Hepatic stellate cell (primary cell): ENCODE results near the gene CNOT2.
A peak's percentile ranks its signal among the peaks of the same experiment; 100 is the strongest.
"Not testable (repeated sequence)": the region's sequence is repeated elsewhere in the genome, so short reads cannot be mapped to it uniquely, and the experiment has no call there.

Experiments used
- DNase-seq: peaks from one replicate; pipeline ENCODE4 v3.0.0; 2011; ENCODE audit warnings: low spot score

CNOT2 gene

DNA sequence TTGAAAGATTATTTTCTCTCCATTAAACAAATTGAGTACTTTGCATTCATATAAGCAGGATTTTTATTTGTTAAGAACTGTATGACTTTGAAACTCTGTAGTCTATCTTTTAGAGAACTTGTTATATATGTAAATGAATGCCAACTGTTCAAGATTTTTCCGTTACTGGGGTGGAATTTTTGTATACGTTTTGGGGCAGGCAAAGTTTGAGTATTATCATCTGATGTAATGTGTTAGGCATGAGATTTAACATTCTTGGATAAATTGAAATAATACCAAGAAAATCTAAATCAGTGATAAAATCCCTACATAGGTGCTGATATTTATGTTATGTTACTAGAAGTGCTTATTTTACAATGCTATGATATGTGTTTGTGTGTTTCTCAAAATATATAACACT lies 8.4 kb downstream of the CNOT2 start:
- DNase-seq = no peak

DNA sequence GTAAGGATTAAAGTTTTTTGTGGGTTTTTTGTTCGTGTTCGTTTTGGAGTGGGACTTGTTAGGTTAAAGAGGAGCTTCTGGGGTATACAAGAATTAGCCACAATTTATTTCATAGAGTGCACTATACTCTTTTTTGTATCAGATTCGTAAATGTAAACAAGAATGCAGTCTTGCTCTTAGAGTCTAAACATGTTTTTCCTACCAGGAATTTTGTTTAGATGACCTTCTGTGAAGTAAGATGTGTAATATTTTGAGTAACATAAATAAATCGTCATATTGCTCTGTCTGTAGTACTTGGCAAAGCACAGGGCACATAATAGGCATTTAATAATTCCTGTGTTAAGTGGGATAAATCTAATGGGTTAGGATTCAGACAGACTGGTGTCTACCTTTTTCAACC lies 9.6 kb downstream of the CNOT2 start:
- DNase-seq = no peak

DNA sequence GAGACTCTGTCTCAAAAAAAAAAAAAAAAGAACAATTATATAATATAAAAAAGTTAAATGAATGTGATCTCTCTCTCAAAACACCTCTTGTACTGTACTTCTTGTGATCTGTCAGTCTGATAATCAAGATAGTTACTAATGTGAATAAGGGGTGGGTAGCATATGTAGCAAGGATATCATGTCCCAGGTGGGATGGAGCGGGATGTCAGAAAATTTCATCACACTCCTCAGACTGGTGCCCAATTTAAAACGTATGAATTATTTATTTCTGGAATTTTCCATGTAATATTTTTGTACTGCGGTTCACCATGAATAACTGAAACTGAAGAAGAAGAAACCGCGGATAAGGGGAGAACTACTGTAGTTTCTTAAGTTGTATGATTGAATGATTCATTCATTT lies 11.0 kb downstream of the CNOT2 start:
- DNase-seq = no peak

DNA sequence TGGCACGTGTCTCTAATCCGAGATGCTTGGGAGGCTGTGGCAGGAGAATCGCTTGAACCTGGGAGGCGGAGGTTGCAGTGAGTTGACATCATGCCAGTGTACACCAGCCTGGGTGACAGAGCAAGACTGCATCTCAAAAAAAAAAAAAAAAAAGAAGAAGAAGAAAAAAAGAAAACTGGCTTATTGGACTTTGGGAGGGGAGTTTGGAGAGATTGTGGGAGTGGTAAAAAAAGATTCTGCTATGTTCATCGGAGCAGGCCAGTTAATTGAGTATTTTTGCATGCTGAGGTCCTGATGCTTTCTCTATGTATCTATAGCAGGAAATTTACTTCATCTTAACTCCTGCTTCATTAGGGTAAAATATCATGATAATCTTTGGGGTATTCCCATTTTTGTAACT lies 11.6 kb downstream of the CNOT2 start:
- DNase-seq = no peak

DNA sequence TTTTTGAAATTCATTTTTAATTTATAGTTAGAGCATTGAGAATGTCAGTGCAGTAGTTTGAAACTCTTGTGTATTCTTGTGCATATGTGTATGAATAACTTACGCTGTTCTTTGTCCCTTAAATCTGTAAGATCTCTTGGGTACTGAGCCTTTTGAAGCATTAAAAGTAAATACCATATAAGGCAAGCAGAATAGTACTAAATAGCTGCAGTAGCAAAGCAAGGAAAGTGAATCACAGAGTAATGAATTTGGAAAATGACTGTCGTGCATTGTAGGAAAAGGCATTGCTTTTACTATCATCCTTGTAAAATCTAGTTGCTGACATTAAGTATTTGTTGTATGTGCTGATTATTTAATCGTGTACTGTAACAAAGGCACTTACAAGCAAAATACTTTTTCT lies 12.1 kb downstream of the CNOT2 start:
- peak; percentile 11 for DNase-seq

DNA sequence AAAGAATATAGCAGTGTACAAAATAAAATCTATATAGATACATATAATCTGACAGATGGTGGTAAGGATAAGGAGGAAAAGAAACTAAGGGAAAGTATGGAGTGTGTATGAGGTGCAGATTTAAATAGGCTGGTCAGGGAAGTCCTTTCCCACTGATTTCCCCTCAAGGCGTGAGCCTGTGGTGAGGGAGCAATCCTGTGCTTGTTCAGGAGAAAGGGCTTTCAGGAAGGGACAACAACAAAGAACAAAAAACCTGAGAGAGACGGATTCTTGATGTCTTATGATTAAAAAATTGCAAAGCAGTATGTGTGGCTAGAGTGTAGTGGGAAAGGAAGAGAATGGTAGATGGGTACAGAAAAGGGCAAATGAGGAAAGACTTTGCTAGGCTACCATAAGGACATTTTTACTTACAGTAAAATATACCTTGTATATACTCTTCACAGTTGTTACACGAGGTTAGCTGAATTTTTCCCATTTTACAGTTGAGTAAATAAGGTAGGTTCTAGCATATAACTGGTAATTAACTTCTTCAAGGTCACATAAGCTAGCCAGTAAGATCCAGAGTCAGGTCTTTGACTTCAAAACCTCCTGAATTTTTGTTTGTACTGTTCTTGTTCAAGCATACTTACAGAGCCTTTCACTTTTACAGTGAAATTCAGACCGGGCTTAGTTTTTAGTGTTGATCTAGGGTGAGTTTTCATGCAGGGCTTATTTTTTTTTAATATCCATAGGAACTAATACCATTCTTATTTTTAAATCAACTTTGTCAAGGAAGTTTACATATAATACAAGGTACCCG lies 15.6 kb downstream of the CNOT2 start:
- DNase-seq = no peak

DNA sequence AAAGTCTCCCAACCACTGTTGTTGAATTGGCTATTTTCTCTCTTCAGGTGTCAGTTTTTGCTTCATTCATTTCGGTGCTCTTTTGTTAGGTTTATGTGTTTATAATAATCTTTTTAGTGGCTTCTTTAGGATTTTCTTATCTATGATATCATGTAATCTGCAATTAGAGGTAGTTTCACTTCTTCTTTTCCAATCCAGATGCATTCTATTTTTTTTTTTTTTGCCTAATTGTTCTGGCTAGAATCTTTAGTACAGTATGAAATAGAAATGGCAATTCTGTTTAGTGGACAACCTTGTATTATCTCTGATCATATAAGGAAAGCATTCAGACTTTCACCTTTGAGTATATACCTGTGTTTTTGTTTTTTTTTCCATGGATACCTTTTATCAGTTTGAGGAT lies 17.4 kb downstream of the CNOT2 start:
- DNase-seq = no peak

DNA sequence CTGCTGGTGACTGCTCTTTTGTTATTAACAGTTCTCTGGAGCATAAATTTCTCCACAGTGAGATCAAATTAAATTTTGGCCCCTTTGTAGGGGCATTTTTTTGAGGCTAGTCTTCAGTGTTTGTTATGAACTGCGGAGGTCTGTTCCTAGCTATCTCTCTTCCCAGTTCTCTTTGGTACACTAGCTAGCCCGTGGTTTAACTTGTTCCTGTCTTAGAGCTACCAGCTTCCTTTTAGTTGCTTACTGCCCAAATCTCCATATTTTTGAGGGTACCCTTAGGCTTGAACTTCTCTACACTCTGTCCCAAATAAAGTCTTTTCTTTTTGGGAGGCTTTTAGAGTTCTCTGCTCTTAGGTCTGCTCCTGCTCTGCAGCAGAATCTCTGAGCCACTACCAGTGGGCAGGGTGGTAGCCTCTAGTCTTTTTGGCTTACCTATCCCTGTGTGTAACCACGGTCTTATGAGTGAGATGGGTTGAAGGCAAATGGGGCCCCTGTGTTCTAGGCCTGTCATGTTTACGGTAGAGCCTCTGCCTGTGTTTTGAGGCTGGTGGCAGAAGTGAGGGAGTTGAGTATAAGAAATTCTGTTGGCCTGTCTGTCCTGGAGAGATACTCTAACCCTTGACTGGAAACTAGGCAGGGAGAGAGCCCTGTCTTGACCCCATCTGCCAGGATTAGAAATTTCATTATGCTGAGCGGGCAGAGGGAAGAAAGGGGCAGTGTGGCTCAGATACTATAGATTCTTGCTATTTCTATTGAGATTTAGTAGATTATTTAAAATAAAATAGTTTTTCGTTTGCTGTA lies 21.0 kb downstream of the CNOT2 start:
- DNase-seq = no peak

DNA sequence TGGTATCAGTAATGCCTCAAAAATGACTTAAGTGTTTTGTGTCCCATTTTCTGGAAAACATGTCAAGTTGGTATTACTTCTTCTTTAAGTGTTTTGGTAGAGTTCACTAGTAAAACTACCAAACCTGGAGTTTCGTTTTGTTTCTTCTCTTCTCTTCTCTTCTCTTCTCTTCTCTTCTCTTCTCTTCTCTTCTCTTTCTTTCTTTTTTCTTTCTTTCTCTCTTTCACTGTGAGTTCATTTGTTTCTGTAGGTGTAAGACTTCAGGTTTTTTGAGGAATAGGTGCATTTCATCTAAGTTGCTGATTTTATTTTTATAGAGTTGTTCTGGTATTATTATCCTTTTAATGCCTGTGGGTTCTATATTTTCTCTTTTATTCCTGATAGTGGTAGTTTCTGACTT lies 21.9 kb downstream of the CNOT2 start:
- no peak for DNase-seq

DNA sequence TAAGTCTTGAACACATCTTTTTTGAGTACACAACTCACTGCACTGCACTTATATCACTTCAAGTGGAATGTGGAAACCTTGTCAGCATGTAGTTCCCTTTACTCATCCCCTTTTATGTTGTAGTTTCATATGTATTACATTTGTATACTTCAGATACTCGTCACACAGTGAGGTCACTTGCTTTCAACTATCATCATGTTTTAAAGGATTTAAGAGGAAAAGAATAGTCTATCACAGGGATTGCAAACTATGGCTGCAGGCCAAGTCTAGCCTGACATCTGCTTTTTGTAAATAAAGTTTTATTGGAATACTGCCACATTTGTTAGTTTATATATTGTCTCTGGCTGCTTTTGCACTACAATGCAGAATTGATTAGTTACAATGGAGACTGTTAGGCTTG lies 24.3 kb downstream of the CNOT2 start:
- no peak for DNase-seq

DNA sequence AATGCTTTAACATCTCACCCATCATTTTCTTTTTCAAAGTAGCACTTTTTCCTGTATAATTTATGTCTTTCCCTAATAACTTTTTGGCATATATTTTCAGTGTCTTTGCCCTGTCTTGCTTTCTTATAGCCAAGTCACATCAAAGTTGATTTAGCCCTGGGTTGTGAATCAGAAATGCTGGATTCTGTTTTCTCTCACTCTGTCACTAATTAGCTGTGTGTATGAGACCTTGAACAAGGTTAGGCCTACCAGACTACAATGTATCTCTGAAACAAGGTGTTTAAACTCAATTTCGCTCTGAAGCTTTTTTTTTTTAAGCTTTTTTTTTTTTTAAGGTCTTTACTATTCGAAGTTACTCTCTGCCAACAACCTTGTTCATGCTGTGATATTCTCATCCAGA lies 25.7 kb downstream of the CNOT2 start:
- no peak for DNase-seq

DNA sequence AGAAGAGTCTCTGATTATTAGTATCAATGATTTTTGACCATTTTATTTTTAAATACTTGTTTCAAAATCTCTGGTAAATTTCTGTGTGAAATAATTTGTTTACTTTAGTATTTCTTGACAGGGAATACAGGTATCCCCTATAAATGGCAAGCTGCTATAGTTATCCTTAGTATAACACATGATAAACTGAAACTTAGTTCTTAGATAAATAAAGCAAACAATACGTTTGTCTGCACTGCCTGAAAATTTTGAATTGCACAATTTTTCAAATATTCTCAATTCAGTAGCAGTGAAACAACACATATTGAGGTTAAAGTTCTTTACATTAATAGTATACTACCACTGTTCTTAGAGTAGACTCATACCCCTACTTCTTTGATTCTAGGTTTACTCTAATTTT lies 26.9 kb downstream of the CNOT2 start:
- DNase-seq = no peak

DNA sequence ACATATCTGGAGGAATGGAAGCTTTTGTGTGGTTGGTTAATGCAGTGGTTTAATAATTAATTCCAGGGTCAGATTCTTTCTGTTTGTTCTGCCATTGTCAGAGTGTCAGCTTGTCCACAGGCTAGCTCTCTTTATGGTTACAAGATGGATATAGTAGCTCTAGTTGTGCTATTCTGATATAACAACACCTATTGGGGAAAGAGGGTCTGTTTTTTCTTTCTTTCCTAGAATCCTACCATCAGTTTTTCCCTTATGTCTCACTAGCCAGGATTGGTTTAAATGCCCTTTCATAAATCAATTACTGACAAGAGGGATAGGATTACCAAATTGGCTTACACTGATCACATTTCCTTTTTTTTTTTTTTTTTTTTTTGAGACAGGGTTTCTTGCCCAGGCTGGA lies 27.8 kb downstream of the CNOT2 start:
- no peak for DNase-seq

DNA sequence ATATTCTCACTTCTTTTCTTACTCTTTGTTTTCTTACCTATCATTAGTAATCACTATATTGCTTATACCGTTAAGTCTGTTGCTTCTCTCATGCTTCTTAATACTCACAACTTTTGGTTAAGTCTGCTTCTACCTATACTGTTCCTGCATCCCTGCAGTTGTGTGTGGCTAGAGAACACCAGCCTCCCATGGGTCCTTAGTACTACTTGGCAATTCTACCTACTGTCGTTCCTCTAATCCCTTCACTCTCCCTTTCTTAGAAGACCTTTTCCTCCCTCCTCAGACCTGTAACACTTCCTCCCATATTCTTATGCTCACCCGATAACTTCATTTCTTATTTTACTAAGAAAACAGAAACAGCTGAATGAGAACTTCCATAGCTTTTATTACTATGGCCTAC lies 29.3 kb downstream of the CNOT2 start:
- DNase-seq = no peak

DNA sequence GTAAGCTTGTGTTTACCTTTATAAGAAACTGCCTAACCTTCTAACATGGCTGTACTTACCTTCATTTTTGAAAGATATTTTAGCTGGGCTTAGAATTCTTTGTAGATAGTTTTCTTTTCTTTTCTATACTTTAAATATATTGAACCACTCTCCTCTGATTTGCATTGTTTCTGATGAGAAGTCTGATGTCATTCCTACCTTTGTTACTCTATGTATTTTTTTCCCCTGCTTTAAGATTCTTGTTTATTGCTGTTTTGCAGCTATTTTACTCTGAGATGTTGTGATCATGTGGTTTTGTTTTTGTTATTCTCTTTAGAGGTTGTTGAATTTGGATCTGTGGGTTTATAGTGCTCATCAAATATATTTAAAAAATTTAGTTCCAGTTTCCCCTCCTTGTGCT lies 31.8 kb downstream of the CNOT2 start:
- DNase-seq = no peak

DNA sequence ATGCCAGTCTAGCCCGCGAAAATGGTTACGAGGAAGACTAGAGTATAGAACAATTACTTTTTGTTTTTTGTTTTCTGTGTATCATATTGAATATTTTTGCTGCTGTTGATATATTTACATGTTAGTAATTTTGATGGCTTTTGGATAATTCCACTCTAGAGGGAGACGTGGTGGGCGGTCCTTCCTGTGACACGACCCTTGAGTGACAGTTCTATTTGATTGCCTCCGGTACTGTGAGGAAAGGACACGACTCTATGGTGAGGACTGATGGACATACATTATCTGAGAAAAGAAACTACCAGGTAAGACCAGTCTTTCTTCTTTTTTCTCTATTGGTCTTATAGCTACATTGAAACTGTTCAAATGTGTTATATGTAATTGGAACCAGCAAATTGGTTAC lies 34.7 kb downstream of the CNOT2 start:
- no peak for DNase-seq

DNA sequence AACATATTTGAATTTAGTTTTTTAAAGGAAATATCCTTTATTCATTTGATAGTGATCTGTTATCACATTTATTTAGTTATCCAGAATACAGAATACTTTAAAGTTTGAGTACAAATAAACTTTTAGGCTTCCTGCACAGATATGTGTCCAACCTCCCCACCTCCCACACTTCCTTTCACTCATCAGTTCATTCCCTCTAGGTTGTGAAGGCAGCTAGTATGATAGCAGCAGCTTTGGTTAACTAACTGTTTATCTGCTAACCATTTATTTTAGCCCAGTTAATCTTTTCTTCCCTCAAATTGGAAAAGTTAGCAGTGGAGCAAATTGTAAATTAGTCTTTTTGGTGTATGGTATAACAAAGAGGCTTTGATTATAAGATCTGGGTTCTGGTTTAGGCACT lies 35.7 kb downstream of the CNOT2 start:
- DNase-seq = no peak

DNA sequence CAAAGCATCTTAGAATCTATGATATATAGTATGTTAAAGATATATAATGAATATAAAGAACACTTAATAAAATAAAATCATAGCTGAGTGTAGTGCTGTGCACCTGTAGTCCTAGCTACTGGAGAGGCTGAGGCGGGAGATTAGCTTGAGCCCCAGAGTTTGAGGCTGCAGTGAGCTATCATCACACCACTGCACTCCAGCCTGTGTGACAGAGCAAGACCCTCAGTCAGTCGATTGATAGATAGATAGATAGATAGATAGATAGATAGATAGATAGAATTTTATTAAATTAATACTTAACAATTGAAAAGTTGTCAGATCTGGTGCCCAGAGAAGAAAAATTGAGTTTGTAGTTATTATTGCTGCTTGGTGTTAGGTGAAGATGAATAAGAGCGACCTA lies 40.0 kb downstream of the CNOT2 start:
- no peak for DNase-seq

DNA sequence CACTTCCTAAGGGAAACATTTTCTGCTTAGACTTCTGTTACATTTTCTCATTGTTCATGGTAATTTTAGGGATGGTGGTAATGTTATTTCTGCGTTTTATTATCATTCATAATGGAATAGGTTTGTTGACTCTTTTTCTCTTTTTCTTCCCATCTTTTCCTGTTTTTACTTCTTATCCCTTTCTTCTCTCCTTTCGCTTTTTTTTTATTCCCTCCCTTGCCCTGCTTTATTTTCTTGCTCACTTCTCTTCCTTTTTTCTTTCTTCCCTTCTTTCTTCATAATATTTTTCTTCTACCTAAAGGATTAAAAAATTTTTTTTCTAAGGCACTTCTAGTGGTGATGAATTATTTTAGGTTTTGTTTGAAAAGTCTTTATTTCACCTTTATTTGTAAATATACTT lies 45.6 kb downstream of the CNOT2 start:
- no peak for DNase-seq

DNA sequence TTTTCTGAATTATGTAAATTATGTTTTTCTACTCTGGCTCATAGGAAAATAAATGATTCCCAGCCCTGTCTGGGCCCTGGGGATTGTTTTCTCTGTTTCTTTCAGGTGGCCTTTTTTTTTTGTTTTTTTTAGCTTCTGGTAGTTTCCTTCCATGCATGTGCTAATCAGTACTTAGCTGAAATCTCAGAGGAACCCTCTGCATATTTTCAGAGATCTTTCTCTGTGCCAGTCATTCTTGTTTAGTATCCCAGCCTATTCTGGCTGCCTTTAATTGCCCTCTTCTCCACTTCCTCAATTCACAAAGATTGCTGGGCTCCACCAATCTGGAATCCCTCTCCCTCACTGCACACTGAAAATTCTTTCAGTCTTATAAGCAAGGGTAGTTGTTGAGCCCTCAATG lies 46.9 kb downstream of the CNOT2 start:
- DNase-seq = no peak

DNA sequence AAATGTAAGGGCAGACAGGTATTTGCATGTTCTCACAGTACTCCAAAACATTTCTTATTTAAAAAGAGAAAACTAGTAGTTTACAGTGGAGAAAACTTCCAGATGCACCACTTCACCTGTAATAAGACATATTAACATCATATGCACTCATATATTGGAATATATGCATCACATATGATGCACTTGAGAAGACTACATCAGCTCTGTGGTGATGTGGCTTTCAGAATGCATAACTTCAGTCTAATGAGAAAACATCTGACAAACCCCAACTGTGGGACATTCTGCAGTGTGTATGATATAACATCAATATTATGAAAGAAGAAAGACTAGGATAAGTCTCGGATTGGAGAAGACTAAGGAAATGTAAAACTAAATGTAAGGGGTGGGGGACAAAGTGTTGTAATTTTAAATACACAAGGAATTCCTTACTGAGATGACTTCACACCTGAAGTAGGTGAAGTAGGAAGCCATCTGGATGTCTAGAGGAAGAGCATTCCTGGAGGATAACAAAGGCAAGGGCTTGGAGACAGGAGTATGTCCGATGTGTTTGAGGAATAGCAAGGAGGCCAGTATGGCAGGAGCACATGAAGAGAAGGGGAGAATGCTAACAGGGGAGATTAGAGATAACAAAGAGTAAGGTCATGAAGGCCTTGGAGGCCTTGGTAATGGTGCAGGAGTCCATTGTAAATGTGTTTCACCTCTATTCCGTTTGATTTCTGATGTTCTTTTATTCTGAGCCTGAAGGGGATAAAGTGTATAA lies 49.0 kb downstream of the CNOT2 start:
- no peak for DNase-seq

DNA sequence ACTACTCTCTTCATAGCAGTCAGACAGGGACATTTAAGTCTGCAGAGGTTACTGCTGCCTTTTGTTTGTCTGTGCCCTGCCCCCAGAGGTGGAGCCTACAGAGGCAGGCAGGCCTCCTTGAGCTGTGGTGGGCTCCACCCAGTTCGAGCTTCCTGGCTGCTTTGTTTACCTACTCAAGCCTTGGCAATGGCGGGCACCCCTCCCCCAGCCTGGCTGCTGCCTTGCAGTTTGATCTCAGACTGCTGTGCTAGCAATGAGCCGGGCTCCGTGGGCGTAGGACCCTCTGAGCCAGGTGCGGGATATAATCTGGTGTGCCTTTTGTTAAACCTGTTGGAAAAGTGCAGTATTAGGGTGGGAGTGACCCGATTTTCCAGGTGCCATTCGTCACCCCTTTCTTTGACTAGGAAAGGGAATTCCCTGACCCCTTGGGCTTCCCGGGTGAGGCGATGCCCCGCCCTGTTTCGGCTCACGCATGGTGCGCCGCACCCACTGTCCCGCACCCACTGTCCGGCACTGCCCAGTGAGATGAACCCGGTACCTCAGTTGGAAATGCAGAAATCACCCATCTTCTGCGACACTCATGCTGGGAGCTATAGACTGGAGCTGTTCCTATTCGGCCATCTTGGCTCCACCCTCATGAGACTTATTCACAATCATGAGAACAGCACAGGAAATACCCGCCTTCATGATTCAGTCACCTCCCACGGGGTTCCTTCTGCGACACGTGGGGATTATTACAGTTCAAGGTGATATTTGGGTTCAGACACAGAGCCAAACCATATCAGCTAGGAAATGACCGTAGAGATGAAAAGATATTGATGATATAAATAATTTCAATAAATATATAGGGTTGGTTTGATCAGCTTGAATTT lies 61.7 kb downstream of the CNOT2 start:
- DNase-seq = not testable (repeated sequence)
